Hepatocyte (in vitro differentiated cells): Measurements from ENCODE around the gene SCFD2. TPM values are rescaled to one million over a fixed set of nuclear protein-coding genes. Genes with fewer than 3 reads are reported as not detected.

Experiments
- DNase-seq: peaks from one replicate; pipeline ENCODE4 v3.0.0-alpha.2; 2016; ENCODE audit warnings: low spot score
- H2AFZ ChIP-seq: fragments of 200-600 bp; sonication (generic); 2 replicates; pipeline ENCODE4 v1.6.0; 2016; ENCODE audit warnings: antibody characterized with exemption, mild to moderate bottlenecking
- H3K27ac ChIP-seq: fragments of 200-600 bp; sonication (generic); 2 replicates; pipeline ENCODE4 v1.5.1; 2016; ENCODE audit warnings: mild to moderate bottlenecking
- H3K27me3 ChIP-seq: fragments of 200-600 bp; sonication (generic); 2 replicates; pipeline ENCODE4 v1.6.1; 2016
- H3K36me3 ChIP-seq: fragments of 200-600 bp; sonication (generic); replicated peaks from 2 replicates; pipeline ENCODE4 v1.5.1; 2016; ENCODE audit warnings: low read depth; ENCODE audit not compliant: insufficient read depth
- H3K4me1 ChIP-seq: fragments of 200-600 bp; sonication (generic); 2 replicates; pipeline ENCODE4 v1.5.1; 2016; ENCODE audit warnings: mild to moderate bottlenecking, moderate library complexity; ENCODE audit not compliant: insufficient read depth
- H3K4me2 ChIP-seq: fragments of 200-600 bp; sonication (generic); 2 replicates; pipeline ENCODE4 v1.6.0; 2016
- H3K4me3 ChIP-seq: fragments of 200-600 bp; sonication (generic); 2 replicates; pipeline ENCODE4 v1.5.1; 2016; ENCODE audit warnings: mild to moderate bottlenecking
- H3K79me2 ChIP-seq: fragments of 200-600 bp; sonication (generic); 2 replicates; pipeline ENCODE4 v1.6.0; 2017; ENCODE audit warnings: mild to moderate bottlenecking
- H3K9me2 ChIP-seq: fragments of 200-600 bp; sonication (generic); replicated peaks from 2 replicates; pipeline ENCODE4 v1.6.0; 2017; ENCODE audit warnings: mild to moderate bottlenecking; ENCODE audit not compliant: insufficient read depth
- H3K9me3 ChIP-seq: fragments of 200-600 bp; sonication (generic); 2 replicates; pipeline ENCODE4 v1.5.1; 2016; ENCODE audit warnings: low read depth, mild to moderate bottlenecking
- H4K20me1 ChIP-seq: fragments of 200-600 bp; sonication (generic); 2 replicates; pipeline ENCODE4 v1.6.0; 2016; ENCODE audit warnings: mild to moderate bottlenecking; ENCODE audit not compliant: insufficient read depth, poor library complexity, severe bottlenecking
- CTCF ChIP-seq: fragments of 200-600 bp; sonication (generic); IDR thresholded peaks from 2 replicates; pipeline ENCODE4 v1.5.1; 2016; ENCODE audit warnings: antibody characterized with exemption, mild to moderate bottlenecking; ENCODE audit not compliant: poor library complexity
- EZH2 ChIP-seq: fragments of 200-600 bp; sonication (generic); IDR thresholded peaks from 2 replicates; pipeline ENCODE4 v1.6.1; 2016; ENCODE audit warnings: antibody characterized with exemption, mild to moderate bottlenecking, borderline replicate concordance
- EZH2phosphoT487 ChIP-seq: fragments of 200-600 bp; sonication (generic); IDR thresholded peaks from one replicate; pipeline ENCODE4 v1.6.1; 2018; ENCODE audit warnings: antibody characterized with exemption, mild to moderate bottlenecking, low read depth, moderate library complexity; ENCODE audit not compliant: unreplicated experiment, severe bottlenecking
- WGBS: methylation state at CpG from one replicate; pipeline ENCODE4 v1.1.6; 2016; ENCODE audit warnings: low lambda C conversion rate; ENCODE audit errors: missing lambda C conversion rate; 5-methylcytosine and 5-hydroxymethylcytosine counted together
- polyA plus RNA-seq: library from polyadenylated mRNA; unstranded; fragments of >200 nt; fragmentation: Nextera tagmentation; extraction: Ambion mirVana; gene quantifications from 2 replicates; pipeline ENCODE4 v1.2.1, GENCODE V29; 2016
- total RNA-seq: library from RNA; depleted of rRNA; stranded (reverse); fragments of >200 nt; gene quantifications from 2 replicates; pipeline ENCODE4 v1.2.3, GENCODE V29; 2014

SCFD2 gene
- total and polyA plus RNA-seq, 2 experiments from 2014 or later = 8.4 to 15.7 TPM

GRCh38 chr4:52825460-52826090 is 540.3 kb downstream of the SCFD2 start:
- peak overlapping the region; percentile 72 for H3K27ac ChIP-seq
- peak overlapping the region; percentile 40 for H2AFZ ChIP-seq
- no peaks in the 10 kb centered on the region for H3K79me2 ChIP-seq
- no peak for DNase-seq
- no peaks in the 10 kb centered on the region for H3K36me3 ChIP-seq
- H3K4me3 ChIP-seq = no peak overlapping the region
- no peaks in the 10 kb centered on the region for H3K9me3 ChIP-seq
- no peaks in the 10 kb centered on the region for H3K9me2 ChIP-seq
- no peaks in the 10 kb centered on the region for H3K27me3 ChIP-seq
- no peak overlapping the region for H3K4me2 ChIP-seq
- no peaks in the 10 kb centered on the region for H4K20me1 ChIP-seq
- H3K4me1 ChIP-seq = peaks cover 29% of the 10 kb centered on the region
- WGBS = 24% methylated on average over 3 of the region's 3 CpGs
- TF ChIP-seq EZH2 (no peak), EZH2phosphoT487 (no peak), CTCF (no peak)

GRCh38 chr4:52824603-52825459 is 541.0 kb downstream of the SCFD2 start:
- WGBS = 26% methylated on average over 12 of the region's 12 CpGs
- H2AFZ ChIP-seq = peak overlapping the region; percentile 40
- peak overlapping the region; percentile 72 for H3K27ac ChIP-seq
- H3K9me2 ChIP-seq = no peaks in the 10 kb centered on the region
- H3K9me3 ChIP-seq = no peaks in the 10 kb centered on the region
- no peak overlapping the region for H3K4me3 ChIP-seq
- DNase-seq = peak; percentile 61
- H3K4me1 ChIP-seq = peaks cover 29% of the 10 kb centered on the region
- no peaks in the 10 kb centered on the region for H4K20me1 ChIP-seq
- H3K4me2 ChIP-seq = no peak overlapping the region
- H3K36me3 ChIP-seq = no peaks in the 10 kb centered on the region
- H3K27me3 ChIP-seq = no peaks in the 10 kb centered on the region
- no peaks in the 10 kb centered on the region for H3K79me2 ChIP-seq
- TF ChIP-seq EZH2phosphoT487 = no peak
- no peak for TF ChIP-seq EZH2
- no peak for TF ChIP-seq CTCF

GRCh38 chr4:52824270-52824602 is 541.6 kb downstream of the SCFD2 start:
- Histone ChIP-seq H3K27ac (peak overlapping the region; percentile 72), H3K36me3 (no peaks in the 10 kb centered on the region), H4K20me1 (no peaks in the 10 kb centered on the region), H3K27me3 (no peaks in the 10 kb centered on the region), H3K79me2 (no peaks in the 10 kb centered on the region), H3K9me2 (no peaks in the 10 kb centered on the region), H3K4me2 (no peak overlapping the region), H3K9me3 (no peaks in the 10 kb centered on the region), H3K4me3 (no peak overlapping the region), H3K4me1 (peaks cover 29% of the 10 kb centered on the region), H2AFZ (no peak overlapping the region)
- 95% methylated on average over 6 of the region's 6 CpGs for WGBS
- no peak for DNase-seq
- no peak for TF ChIP-seq EZH2phosphoT487
- TF ChIP-seq EZH2 = no peak
- TF ChIP-seq CTCF = no peak
